Epithelial cell of umbilical artery (primary cell): ENCODE measurements around the gene EFNB2. TPM values are rescaled to one million over a fixed set of nuclear protein-coding genes. Genes with fewer than 3 reads are reported as not detected.

ENCODE experiments used
- total RNA-seq: library from RNA; depleted of rRNA; stranded (reverse); fragments of >200 nt; gene quantifications from 2 replicates; pipeline ENCODE4 v1.2.3, GENCODE V29; 2014

EFNB2 gene
- 112 and 192 TPM in 2 replicates for total RNA-seq

DNA sequence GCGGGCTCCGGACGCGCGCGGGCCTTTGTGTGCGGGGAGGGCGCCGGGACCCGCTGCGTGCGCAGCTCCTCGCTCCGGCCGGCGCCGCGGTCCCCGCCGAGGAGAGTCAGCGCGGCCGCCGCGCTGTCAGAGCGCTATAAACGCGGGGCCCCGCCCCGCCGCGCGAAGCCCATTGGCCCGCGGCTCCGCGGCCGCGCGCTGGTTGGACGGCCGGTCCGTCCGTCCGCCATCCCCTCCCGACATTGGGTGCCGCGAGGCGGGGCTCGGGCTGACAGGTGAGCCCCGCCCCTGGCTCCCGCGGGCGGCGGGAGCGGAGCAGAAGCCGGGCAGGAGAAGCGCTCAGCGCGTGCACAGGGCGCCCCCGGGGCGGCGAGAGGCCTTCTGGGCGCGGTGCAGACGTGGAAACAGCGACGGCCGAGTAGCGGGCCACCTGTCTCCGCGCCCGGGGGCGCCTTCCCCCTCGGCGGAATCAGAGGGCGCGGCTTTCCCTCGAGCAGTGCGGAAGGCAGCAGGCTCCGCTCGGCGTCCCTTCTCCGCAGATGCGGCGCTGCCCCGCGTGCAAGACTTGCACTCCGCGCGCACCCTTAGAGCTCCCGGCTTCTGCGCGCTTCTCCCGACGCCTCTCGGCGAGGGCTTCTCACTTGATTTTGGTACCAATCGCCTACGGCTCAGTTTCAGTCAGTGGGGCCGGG lies at the start of gene EFNB2:
Gene EFNB2 (minus strand): TSS at position 111 of the 692 bp plus-strand sequence. CDS start 698 bp downstream, outside the sequence.

GRCh38 chr13:106567474-106568298 lies 32.2 kb upstream of the EFNB2 start, which contains the start of gene ARGLU1:
ARGLU1 (minus strand) TSS chr13:106568137; CDS start chr13:106567919, 218 bp downstream.

Other genes starting within 250 kb of the EFNB2 start
- 90.3 and 115 TPM in 2 replicates for gene ARGLU1, start 32.5 kb upstream of the EFNB2 start, total RNA-seq